ENCODE results near the gene DBI. TPM values are rescaled to one million over a fixed set of nuclear protein-coding genes. Genes with fewer than 3 reads are reported as not detected.
A peak's percentile ranks its signal among the peaks of the same experiment; 100 is the strongest.

DBI gene
- total and polyA plus RNA-seq, 2 donors (not counting 1 experiment from before 2014, with no cell fraction given): 45.2 to 69.4 TPM

DNA sequence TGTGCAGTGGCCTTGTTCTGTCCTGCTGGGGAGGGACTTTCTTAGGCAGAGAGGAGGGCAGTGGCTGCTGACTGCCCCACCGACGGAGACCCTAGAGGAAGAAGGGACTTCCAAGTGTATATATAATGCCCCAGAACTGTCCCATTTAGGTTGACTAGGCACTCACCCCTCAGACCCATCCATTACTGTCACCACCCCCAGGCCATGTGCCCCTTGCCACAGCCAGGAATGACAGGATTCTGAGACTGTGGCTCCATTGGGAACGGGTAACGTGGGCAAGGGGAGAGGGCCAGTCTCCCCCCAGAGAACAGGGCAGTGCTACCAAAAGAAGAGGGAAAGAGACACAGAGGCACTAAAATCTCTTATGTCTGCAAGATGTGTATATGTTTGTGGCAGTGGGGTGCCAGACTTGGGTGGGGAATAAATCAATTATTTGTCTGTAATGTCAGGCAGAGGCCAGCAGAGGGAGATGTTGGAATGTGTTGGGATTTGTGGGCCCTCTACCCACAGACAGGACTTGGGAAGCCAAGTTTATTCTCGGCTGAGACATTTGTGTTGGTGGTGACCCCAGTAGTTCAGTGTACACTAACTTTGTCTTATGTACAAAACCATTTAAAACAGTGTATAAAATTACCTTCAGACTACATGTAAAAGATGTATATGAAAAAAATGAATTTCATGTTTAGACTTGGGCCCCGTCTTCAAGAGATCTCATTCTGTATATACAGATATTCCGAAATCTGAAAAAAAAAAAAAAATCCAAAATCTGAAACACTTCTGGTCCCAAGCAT, 40.8 kb downstream of the DBI start:
- no peak overlapping the region for H3K27ac Mint-ChIP-seq
- ChIA-PET POLR2A (no interaction called here), CTCF (interaction anchor here (0.7 to 4.0 kb wide), 7 partner anchors 9 to 702 kb away, joined by 3 to 41 read pairs (median 3); no protein-coding TSS in a partner anchor)
- Histone ChIP-seq H2AFZ (ENCODE audit: insufficient read depth, low read depth, low read length, poor library complexity, severe bottlenecking) (no peak overlapping the region), H3K4me2 (replicated peaks; ENCODE audit: low read depth, low read length, poor library complexity, severe bottlenecking) (no peak overlapping the region), H3K27me3 (replicated peaks in 1 of 4; ENCODE audit: control extremely low read depth in 1 of 4, control insufficient read depth in 3 of 4, insufficient read depth in 4 of 4, low read length in 3 of 4) (peaks cover 0 to 3% (median 0%) of the 10 kb centered on the region in 4 experiments), H3K4me1 (ENCODE audit: control insufficient read depth in 2 of 2, insufficient read depth in 2 of 2, low read length in 2 of 2) (no peaks in the 10 kb centered on the region), H3K4me3 (ENCODE audit: control extremely low read depth in 1 of 5, extremely low read depth in 1 of 5, insufficient read depth in 1 of 5, low read depth in 2 of 5, low read length in 4 of 5) (no peak overlapping the region), H3K9me3 (ENCODE audit: control extremely low read depth in 1 of 3, control insufficient read depth in 2 of 3, insufficient read depth in 1 of 3, low read length in 2 of 3) (peaks cover 0 to 3% (median 0%) of the 10 kb centered on the region in 3 donors), H3K27ac (ENCODE audit: low read length in 2 of 2) (no peak overlapping the region), H4K20me1 (ENCODE audit: control insufficient read depth, insufficient read depth, low read length, poor library complexity, severe bottlenecking) (no peaks in the 10 kb centered on the region), H3K36me3 (replicated peaks in 1 of 2; ENCODE audit: control extremely low read depth in 1 of 2, control insufficient read depth in 1 of 2, extremely low read depth in 1 of 2, insufficient read depth in 2 of 2, low read length in 1 of 2) (no peaks in the 10 kb centered on the region), H3K9ac (ENCODE audit: low read length) (no peak overlapping the region), H3K79me2 (ENCODE audit: control insufficient read depth, insufficient read depth, low read length) (no peaks in the 10 kb centered on the region)
- H3K4me1 Mint-ChIP-seq: no peaks in the 10 kb centered on the region
- DNase-seq (peak; percentile 67), ATAC-seq (ENCODE audit: low read depth) (peak; percentile 60)
- intact Hi-C loops (cut with micrococcal nuclease): loop anchor here (1.0 to 5.0 kb wide), 2 partner anchors 253 to 1275 kb away; no protein-coding TSS in a partner anchor
- 77% methylated on average over 4 of the region's 7 CpGs for WGBS (ENCODE audit: insufficient coverage)
- no peaks in the 10 kb centered on the region for H3K9me3 Mint-ChIP-seq (ENCODE audit: insufficient read depth)
- H3K27me3 Mint-ChIP-seq: peaks cover 15% of the 10 kb centered on the region
- H3K4me3 Mint-ChIP-seq: no peak overlapping the region
- no peak for TF ChIP-seq EZH2 (IDR thresholded peaks at IDR 0.05; ENCODE audit: borderline replicate concordance, insufficient read depth, low read depth, low read length, poor library complexity, severe bottlenecking)
- TF ChIP-seq, protein P1, sequence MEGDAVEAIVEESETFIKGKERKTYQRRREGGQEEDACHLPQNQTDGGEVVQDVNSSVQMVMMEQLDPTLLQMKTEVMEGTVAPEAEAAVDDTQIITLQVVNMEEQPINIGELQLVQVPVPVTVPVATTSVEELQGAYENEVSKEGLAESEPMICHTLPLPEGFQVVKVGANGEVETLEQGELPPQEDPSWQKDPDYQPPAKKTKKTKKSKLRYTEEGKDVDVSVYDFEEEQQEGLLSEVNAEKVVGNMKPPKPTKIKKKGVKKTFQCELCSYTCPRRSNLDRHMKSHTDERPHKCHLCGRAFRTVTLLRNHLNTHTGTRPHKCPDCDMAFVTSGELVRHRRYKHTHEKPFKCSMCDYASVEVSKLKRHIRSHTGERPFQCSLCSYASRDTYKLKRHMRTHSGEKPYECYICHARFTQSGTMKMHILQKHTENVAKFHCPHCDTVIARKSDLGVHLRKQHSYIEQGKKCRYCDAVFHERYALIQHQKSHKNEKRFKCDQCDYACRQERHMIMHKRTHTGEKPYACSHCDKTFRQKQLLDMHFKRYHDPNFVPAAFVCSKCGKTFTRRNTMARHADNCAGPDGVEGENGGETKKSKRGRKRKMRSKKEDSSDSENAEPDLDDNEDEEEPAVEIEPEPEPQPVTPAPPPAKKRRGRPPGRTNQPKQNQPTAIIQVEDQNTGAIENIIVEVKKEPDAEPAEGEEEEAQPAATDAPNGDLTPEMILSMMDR (IDR thresholded peaks at IDR 0.05): peak; percentile 81

DNA sequence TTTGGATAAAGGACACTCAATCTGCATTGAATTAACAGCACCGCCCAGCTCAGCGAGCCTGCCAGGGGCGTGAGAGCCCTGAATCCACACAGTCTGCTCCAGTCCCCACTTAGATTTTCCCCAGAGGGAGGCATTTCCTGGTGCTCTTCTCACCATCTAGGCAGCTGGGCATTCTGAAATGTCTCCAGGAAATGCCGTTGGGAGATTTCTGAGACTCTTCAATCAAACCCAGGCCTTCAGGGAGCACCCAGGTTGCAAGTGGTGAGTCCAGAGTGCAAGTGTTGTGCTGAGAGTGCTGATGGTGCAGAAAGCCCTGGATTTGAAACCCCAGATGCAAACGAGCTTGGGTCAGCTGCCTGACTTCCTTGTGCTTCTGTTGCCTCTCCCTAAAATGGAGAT, 41.4 kb downstream of the DBI start:
- POLR2A ChIA-PET: no interaction called here
- DNase-seq (no peak), ATAC-seq (ENCODE audit: low read depth) (no peak)
- Histone ChIP-seq H3K9me3 (ENCODE audit: control extremely low read depth in 1 of 3, control insufficient read depth in 2 of 3, insufficient read depth in 1 of 3, low read length in 2 of 3) (peaks cover 0 to 3% (median 0%) of the 10 kb centered on the region in 3 donors), H2AFZ (ENCODE audit: insufficient read depth, low read depth, low read length, poor library complexity, severe bottlenecking) (no peak overlapping the region), H3K27me3 (replicated peaks in 1 of 4; ENCODE audit: control extremely low read depth in 1 of 4, control insufficient read depth in 3 of 4, insufficient read depth in 4 of 4, low read length in 3 of 4) (peaks cover 0 to under 1% (median 0%) of the 10 kb centered on the region in 4 experiments), H3K27ac (ENCODE audit: low read length in 2 of 2) (no peak overlapping the region), H3K4me3 (ENCODE audit: control extremely low read depth in 1 of 5, extremely low read depth in 1 of 5, insufficient read depth in 1 of 5, low read depth in 2 of 5, low read length in 4 of 5) (no peak overlapping the region), H3K9ac (ENCODE audit: low read length) (no peak overlapping the region), H3K4me2 (replicated peaks; ENCODE audit: low read depth, low read length, poor library complexity, severe bottlenecking) (no peak overlapping the region), H4K20me1 (ENCODE audit: control insufficient read depth, insufficient read depth, low read length, poor library complexity, severe bottlenecking) (no peaks in the 10 kb centered on the region), H3K79me2 (ENCODE audit: control insufficient read depth, insufficient read depth, low read length) (no peaks in the 10 kb centered on the region), H3K4me1 (ENCODE audit: control insufficient read depth in 2 of 2, insufficient read depth in 2 of 2, low read length in 2 of 2) (no peaks in the 10 kb centered on the region), H3K36me3 (replicated peaks in 1 of 2; ENCODE audit: control extremely low read depth in 1 of 2, control insufficient read depth in 1 of 2, extremely low read depth in 1 of 2, insufficient read depth in 2 of 2, low read length in 1 of 2) (no peaks in the 10 kb centered on the region)
- no peak overlapping the region for H3K4me3 Mint-ChIP-seq
- H3K27ac Mint-ChIP-seq: no peak overlapping the region
- no peaks in the 10 kb centered on the region for H3K9me3 Mint-ChIP-seq (ENCODE audit: insufficient read depth)
- TF ChIP-seq, protein P1 (IDR thresholded peaks at IDR 0.05): no peak
- TF ChIP-seq EZH2 (IDR thresholded peaks at IDR 0.05; ENCODE audit: borderline replicate concordance, insufficient read depth, low read depth, low read length, poor library complexity, severe bottlenecking): no peak
- no peaks in the 10 kb centered on the region for H3K4me1 Mint-ChIP-seq
- CTCF ChIA-PET: interaction anchor here (0.7 to 4.0 kb wide), 6 partner anchors 9 to 702 kb away, joined by 3 to 41 read pairs (median 3); no protein-coding TSS in a partner anchor
- 62% methylated on average over 5 of the region's 5 CpGs for WGBS (ENCODE audit: insufficient coverage)
- H3K27me3 Mint-ChIP-seq: peaks cover 16% of the 10 kb centered on the region
- intact Hi-C loops (cut with micrococcal nuclease): loop anchor here (5.0 kb wide), 1 partner anchor 1274 kb away; no protein-coding TSS in a partner anchor
